ENCODE measurements around the gene SCG2.

- TF ChIP-seq ZBTB11 (tag by site-specific recombination; conservative IDR thresholded peaks at IDR 0.05; ENCODE audit: low read depth) (no peak), ZBTB1 (tag by site-specific recombination; IDR thresholded peaks at IDR 0.05) (no peak), CTCF (tag by site-specific recombination; IDR thresholded peaks at IDR 0.05) (no peak), ZNF629 (tag by site-specific recombination; IDR thresholded peaks at IDR 0.05) (no peak)
- TF ChIP-seq, protein P1, sequence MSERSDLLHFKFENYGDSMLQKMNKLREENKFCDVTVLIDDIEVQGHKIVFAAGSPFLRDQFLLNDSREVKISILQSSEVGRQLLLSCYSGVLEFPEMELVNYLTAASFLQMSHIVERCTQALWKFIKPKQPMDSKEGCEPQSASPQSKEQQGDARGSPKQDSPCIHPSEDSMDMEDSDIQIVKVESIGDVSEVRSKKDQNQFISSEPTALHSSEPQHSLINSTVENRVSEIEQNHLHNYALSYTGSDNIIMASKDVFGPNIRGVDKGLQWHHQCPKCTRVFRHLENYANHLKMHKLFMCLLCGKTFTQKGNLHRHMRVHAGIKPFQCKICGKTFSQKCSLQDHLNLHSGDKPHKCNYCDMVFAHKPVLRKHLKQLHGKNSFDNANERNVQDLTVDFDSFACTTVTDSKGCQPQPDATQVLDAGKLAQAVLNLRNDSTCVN (tag by site-specific recombination; optimal IDR thresholded peaks at IDR 0.05): no peak
These were observed 40.3 kb upstream of the SCG2 start for GRCh38 chr2:223642506-223642905.

Measured in HEK293 (cell line).